HCT116 (cell line): Measurements from ENCODE around the gene BTC. TPM values are rescaled to one million over a fixed set of nuclear protein-coding genes. Genes with fewer than 3 reads are reported as not detected.

Experiments used
- total RNA-seq: library from RNA; stranded (reverse); gene quantifications from one replicate; pipeline ENCODE4 v1.2.1, GENCODE V29; 2021; ENCODE audit not compliant: unreplicated experiment

Gene BTC
- total RNA-seq, 1 experiment from 2014 or later = 4.5 TPM

Other genes starting within 250 kb of the BTC start
- 11.7 TPM for gene PARM1, start 138.6 kb upstream of the BTC start, total RNA-seq